HG02763 (cell line): Measurements from ENCODE around the gene SSUH2.
"Not testable (repeated sequence)": the region's sequence is repeated elsewhere in the genome, so short reads cannot be mapped to it uniquely, and the experiment has no call there.

Source experiments
- ATAC-seq: cut with Tn5 transposase; IDR thresholded peaks from one replicate; pipeline ENCODE4 v1.9.1; 2021; ENCODE audit warnings: mild to moderate bottlenecking, moderate library complexity; ENCODE audit not compliant: unreplicated experiment

Gene SSUH2

DNA sequence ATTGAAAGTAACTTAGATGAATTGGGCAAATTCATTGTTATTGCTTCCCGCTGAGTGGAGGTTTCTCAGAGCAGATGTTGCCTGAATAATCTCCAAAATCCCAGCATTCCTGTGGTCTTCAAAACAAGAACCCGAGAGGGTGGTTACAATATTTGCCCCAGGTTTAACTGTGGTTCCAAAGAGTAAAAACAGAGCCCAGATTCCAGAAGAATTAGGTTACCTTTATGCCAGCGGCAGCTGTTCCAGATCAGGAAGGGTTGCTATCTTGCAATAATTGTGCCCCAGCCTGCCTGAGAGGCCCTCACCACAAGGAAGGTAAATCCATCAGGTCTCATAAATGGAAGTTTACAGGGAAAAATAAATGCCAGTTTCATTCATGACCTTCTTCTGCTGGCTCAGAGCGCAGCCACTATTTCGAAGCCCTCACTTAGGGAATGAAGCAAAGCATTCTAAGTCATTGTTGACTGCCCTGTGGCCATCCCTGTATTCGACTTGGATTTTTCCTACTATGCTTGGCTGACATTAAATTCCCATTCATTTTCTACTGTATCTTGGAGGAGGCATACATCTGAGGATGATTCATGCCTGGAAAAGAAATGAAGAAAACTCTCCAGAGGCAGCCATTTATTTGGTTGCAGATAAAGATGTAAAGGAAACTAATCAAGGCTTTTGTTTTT lies 54.6 kb downstream of the SSUH2 start:
- ATAC-seq, result no peak

DNA sequence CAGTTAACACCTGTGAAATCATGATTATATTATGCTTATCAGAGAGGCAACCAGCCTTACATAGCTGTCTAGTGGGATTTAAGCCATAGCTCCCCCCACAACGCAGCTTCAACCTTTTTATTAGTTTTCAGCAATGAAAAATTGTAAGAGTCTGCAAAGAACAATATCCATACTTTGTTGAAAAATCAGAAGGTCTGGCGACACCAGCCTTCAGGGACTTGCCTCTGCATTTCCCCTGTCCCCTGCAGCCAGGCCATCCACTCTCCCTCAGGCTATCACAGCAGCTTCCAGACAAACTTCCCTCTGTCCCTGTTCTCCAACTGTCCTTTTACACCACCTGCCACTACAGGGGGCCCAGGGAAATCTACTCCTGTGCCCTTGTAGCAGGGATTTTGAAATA lies 59.9 kb downstream of the SSUH2 start:
- ATAC-seq, result no peak

DNA sequence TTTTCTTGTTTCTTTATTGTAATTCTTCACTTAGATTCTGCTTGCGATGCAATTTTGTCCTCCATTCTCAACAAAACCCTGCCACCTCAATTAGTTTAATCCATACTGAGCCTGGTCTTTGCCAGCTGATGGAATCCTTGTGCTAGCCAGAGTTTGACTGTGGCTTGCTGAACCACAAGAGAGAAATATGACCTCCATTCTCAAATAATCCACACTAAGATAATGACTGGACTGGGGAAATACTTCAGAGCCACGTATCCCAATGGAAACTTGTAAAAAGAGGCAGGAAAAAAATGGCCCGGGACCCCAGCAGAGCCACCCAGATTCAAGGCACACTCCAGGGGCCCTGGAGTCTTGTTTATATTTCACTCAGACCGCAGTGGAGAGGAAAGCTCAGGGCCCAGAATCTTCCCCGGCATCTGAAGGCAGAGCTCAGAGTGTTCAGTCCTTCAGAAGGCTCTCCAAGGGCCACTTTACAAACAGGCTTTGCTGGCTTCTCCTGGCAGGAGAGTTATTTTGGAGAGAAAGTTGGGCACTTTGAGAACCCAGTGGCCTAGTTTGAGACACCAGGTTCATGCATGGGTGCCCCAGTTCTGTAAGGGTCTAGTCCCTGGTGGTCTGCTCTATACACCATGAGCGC lies 62.7 kb downstream of the SSUH2 start:
- no peak for ATAC-seq

DNA sequence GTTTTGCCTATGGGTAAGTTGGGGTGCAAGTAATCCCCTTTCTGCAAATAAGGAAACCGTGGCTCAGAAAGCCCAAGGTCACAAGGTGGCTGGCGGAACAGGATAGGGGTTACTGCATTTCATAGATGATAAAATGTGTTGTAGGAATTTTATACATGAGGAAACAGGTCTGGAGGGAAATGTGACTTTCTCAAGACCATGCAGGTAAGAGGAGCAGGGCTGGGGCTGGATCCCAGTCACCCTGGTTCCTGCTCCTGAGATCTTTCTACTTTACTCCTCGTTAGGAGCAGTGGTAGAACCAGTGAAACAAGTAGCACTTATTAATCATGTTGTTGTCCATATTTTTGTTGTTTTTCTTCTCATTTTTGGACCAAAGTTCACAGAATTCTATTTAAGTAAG lies 63.2 kb downstream of the SSUH2 start:
- no peak for ATAC-seq

DNA sequence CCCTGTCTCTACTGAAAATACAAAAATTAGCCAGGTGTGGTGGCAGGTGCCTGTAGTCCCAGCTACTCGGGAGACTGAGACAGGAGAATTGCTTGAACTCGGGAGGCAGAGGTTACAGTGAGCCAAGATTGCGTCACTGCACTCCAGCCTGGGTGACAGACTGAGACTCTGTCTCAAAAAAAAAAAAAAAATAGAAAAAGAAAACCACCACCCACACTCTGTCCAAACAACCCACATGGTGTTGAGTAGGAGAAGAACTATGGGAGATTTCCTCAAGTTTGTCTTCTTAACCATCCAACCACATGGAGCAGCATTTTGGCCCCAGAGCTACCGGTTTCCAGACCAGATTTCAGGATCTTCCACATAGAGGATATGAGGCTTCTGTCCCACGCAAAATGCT lies 64.2 kb downstream of the SSUH2 start:
- not testable (repeated sequence) for ATAC-seq

DNA sequence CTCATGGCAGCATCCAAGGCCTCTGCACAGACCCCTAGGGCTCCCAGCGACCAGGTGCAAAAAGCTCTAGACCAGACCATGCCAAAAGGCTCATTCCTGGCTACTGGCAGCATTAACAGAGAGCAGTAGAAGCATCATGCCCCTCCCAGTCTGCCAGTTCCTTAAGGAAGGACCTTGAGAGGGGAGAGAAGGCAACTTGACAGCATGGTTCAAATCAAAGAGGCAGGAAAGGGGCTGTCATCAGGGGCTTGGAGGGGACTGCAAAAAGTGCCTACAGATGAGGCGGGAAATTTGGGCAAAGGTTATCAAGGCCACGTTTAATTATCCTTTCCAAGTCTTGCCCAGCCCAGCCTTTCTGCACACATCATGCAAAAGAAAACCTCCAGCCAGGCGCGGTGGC lies 64.7 kb downstream of the SSUH2 start:
- ATAC-seq, result no peak

DNA sequence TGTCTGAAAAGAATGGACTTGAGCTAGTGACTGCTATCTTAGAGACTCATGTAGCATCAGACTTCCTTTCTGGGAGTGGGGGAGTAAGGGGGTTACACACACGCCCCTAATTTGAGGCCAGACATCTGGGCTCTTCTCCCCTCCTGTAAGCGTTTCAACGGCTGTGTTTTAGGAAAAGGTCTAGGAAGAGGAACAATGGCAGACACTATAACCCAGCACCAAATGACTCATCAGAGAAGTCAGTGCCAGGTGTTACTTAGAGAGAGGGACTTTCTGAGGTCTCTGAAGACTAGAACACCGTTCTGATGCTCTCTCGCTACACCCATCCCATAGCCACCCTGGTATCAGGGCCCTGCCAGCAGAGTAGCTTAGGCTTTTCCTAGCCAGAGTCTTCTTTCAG lies 65.5 kb downstream of the SSUH2 start:
- peak; percentile 96 for ATAC-seq

DNA sequence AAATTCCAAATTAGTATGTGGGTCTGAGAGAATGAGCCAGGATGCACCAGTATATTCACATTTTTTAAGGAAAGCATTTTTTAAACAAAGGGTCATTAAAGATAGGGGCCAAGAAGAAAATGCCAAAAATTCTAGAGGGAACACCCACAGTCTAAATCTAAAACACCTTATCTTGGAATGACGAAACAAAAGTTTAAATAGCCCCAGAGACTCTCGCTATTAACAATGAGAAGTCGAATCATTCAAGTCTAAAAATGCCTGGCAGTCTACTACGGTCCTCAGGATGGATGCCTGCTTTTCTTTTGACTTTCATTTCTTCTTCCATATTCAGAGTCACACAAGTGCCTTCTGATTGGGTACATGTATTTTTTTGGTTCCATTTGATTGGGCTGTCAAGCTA lies 66.3 kb downstream of the SSUH2 start:
- ATAC-seq, result no peak

DNA sequence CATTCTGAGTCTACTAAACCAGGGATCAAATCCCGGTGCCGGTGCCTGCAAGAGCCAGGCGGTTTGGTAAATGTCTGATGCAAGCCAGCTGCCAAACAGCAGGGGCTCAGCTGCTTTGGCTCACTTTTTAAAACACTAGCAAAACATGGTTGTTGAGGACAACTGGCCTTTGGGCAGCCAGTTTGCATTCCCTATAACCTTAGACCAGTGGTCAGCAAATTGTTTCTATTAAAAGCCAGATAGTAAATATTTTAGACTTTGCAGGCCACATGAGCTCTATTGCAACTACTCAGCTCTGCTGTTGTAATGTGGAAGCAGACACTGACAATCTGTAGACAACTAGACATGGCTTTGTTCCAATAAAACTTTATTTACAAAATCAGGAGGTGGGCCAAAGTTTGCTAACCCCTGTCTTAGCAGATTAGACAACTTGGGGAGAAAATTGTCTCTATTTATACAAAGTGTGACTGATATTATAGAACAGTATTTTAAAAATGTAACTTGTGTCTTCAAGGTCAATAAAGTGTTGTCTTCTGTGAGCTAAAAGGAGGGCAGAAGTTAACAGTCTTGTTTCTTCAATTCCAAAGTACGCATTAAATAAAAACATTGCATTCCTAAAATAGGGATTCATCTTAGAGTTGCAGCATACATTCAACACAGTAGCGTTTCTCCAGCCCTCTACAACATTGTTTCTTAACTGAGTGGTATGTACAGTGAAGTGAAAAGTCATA lies 67.6 kb downstream of the SSUH2 start:
- no peak for ATAC-seq

DNA sequence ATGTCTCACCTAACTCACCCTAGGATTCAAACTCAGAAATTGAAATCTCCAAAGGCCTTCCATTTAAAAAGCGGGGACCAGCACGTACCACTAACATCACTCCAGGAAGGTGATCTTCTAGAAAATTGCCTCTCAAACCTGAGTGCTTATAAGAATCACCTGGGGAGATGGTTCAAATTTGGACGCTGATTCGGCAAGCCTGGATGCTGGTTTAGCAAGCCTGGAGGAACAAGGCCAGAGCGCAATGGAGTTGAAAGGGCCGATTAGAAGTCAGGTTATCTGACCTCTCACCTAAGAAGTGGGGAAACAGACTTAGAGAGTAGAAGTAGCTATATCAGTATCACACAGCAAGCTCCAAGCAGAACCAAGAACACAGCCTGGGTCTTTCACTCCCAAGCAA lies 68.2 kb downstream of the SSUH2 start:
- no peak for ATAC-seq

DNA sequence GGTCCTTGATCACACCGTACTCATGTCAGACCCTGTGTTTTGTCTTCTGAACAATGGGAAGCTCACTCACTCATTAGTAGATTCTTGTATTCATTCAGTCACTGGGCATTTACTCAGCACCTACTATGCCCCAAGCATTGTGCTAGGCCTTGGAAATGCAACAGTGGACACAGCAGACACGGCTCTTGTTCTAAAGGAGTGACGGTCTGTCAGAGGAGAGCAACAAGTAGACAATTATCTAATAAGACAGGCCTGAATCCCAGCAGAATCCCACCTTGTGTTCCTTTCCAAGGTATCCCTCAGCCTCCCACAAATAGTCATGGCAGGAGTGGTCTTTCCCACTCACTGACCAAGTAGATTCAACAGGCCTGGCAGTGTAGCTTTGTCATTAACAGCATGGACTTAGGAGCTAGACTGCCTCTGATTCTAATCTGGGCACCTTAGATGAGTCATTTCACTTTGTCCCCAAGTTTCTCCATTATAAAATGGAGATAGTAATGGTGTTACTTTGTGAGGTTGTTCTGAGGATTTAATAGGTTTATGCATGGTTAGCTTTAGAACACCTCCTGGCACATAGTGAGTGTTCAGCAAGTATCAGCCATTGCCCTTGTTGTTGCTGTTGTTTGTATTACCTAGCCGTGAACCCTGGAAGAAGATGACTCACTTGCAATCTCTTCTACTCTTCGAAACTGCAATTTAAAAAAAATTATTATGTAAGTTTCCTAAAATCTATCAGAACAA lies 69.1 kb downstream of the SSUH2 start:
- ATAC-seq, result no peak

DNA sequence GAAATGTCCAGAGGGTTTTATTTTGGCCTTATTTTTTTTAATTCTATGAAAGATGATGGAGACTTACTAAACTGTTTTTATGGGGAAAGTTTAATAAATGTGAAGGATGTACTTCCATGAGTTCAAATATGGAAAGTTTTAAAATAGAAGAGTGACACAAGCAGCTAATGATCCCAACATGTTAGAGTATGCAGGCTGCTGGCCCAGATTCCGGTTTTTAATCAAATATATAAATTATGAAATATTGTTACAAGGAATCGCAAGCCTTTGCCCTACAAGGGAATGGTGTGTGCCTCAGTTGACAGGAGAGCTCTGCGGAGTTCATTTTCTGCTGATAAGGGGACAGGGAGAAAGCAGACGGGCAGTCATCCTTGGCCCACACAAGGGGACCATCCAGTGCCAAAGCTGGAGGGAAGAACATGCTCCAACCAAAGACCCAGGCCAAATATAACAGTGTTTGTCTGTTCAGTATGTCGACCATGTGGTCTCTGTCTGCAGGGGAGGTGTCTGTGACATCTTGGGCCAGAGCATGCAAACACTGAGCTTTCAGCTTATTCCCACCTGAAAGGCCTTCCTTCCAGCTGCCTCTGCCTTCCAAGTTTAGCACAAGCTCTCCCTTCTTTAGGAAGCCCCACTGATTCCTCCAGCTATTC lies 69.8 kb downstream of the SSUH2 start:
- ATAC-seq, result no peak

DNA sequence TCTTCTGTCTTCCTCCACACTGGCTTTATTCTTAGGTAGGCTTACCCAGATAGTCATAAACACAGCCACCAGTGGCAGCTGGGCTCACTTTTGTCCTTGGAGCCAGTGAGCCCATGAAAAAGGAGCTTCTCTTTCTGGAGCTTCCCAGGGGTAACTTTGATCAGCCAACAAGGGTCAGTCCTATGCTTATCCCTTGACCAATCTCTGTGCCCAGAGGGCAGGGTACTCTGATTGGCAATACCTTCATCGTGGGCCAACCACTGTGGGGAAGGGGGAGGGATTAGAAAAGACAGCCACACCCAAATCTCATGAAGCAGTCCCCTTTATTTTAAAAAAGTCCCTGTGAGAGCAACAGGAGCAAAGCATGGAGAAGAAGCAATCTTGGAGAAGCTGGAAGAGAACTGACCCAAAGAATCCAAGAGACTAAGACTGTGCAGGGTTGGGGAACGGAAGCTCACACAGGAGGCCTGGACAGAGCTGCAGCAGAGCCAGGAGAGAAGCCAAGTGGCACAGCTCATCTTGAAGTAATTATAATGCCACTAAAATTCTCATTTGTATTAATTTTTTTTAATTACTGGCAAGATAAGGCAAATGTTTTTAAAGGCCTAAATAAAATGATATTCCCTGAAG lies 70.4 kb downstream of the SSUH2 start:
- ATAC-seq, result no peak

DNA sequence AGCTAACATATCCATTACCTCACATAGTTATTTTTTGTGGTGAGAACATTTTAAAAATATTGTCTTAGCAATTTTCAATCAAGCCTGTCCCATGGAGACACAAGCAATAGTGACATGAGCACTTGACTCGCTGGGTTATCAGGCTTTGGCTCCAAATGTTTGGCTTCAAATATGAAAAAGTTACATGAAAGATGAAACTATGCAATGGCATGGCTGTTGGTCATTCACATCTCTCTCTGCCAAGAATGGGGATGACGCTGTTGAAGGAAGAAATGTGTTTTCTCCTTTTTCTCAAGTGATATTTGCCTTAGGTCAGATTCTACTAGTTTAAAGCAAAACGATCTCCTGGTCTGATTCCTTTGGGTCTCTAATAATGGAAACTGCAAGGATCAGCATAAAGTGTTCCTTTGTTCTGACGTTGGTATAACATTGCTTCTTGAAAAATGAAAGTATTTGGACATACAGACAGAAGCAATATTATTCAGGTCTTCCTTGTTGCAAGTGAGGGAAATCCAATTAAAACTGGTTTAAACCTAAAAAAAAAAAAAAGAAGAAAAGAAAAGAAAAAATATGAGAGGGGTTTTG lies 71.2 kb downstream of the SSUH2 start:
- ATAC-seq, result no peak

DNA sequence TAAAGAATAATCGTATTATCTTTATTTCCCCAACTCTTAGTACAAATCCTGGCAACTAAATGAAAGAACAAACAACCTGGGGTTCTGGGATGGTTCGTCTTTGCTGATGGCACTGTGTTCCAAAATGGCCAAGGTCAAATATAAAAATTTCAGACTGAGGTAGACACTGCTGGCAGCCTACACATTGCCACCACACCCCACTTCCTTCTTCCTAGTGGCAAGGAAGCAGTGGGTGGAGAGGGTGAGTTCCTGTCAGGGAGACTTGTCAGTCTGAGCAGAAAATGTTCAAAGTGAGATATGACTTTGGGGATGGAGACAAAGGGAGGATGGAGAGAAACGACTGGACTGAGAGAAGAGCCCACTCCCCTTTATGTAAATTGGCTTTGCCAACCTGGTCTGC lies 73.3 kb downstream of the SSUH2 start:
- ATAC-seq, result no peak
